GM21447 (cell line): Measurements from ENCODE around the gene PHACTR3.
"Not testable (repeated sequence)": the region's sequence is repeated elsewhere in the genome, so short reads cannot be mapped to it uniquely, and the experiment has no call there.

Experiments
- ATAC-seq: cut with Tn5 transposase; IDR thresholded peaks from one replicate; pipeline ENCODE4 v1.9.1; 2021; ENCODE audit not compliant: unreplicated experiment

The PHACTR3 gene

GRCh38 chr20:59618585-59618984, 14.2 kb downstream of the PHACTR3 start:
- ATAC-seq = not testable (repeated sequence)

- no peak for ATAC-seq
Measured at GRCh38 chr20:59620860-59621505, 16.6 kb downstream of the PHACTR3 start.

GRCh38 chr20:59622496-59622895, 18.2 kb downstream of the PHACTR3 start:
- ATAC-seq = no peak

- no peak for ATAC-seq
Measured at GRCh38 chr20:59623133-59623532, 18.8 kb downstream of the PHACTR3 start.

GRCh38 chr20:59623583-59623982, 19.2 kb downstream of the PHACTR3 start:
- no peak for ATAC-seq

- ATAC-seq = no peak
Measured at GRCh38 chr20:59624401-59624800, 20.1 kb downstream of the PHACTR3 start.

- no peak for ATAC-seq
Measured at GRCh38 chr20:59625214-59625922, 21.0 kb downstream of the PHACTR3 start.

GRCh38 chr20:59627298-59627697, 23.0 kb downstream of the PHACTR3 start:
- no peak for ATAC-seq

GRCh38 chr20:59628171-59628570, 23.8 kb downstream of the PHACTR3 start:
- no peak for ATAC-seq

- no peak for ATAC-seq
Measured at GRCh38 chr20:59629141-59630045, 25.1 kb downstream of the PHACTR3 start.

- no peak for ATAC-seq
Measured at GRCh38 chr20:59630526-59630925, 26.2 kb downstream of the PHACTR3 start.

- ATAC-seq = no peak
Measured at GRCh38 chr20:59631751-59632540, 27.6 kb downstream of the PHACTR3 start.

- ATAC-seq = no peak
Measured at GRCh38 chr20:59632541-59633113, 28.3 kb downstream of the PHACTR3 start.

- ATAC-seq = no peak
Measured at GRCh38 chr20:59633656-59634251, 29.4 kb downstream of the PHACTR3 start.

- no peak for ATAC-seq
Measured at GRCh38 chr20:59634435-59635005, 30.2 kb downstream of the PHACTR3 start.

- no peak for ATAC-seq
Measured at GRCh38 chr20:59636766-59637370, 32.5 kb downstream of the PHACTR3 start.

GRCh38 chr20:59640267-59640666, 35.9 kb downstream of the PHACTR3 start:
- ATAC-seq = no peak

GRCh38 chr20:59643615-59644061, 39.3 kb downstream of the PHACTR3 start:
- ATAC-seq = no peak

GRCh38 chr20:59644371-59644939, 40.1 kb downstream of the PHACTR3 start:
- ATAC-seq = no peak
